Stimulated activated CD8-positive, alpha-beta memory T cell treated with anti-CD3 and anti-CD28 coated beads, Interleukin-2, amount 100 ng/mL, for 1 hour (primary cell): ENCODE data around the gene RANBP9.

Source experiments
- DNase-seq, 2 donors: peaks; one replicate each; pipeline ENCODE4 v3.0.0-alpha.2; 2020; ENCODE audit warnings: low read depth in 2 of 2

Gene RANBP9

DNA sequence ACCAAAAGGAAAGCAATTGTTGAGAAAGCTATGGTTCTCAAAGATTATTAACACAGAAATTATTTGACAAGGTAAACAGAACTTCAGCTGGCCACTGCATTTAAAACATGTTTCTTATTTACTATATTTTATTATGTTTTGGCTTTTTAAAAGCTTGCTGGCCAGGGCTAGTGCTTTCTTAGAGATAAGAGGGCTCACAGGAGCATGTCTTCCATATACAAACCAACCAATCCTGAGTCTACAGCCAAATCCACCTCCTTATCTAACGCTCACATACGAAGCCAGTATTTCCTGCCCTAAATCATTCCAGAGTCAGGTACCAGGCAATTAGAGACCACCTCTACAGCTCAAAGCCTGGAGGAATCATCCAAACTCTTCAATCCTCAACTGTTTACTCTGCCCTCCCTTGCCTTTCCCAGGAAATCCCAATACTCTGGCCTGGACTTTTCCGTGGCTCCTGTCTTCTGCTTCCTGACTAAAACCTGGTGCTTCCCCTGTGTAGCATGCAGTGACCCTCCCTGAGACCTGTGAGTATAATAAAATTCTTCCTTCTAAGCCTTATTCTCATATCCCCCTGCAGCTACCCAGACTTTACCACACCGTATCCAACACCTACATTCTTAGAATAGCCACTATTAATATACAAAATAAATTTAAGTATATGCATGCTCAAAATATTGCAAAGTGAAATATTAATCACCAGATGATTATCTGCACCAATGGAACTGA lies 33.2 kb downstream of the RANBP9 start:
- no peak for DNase-seq

DNA sequence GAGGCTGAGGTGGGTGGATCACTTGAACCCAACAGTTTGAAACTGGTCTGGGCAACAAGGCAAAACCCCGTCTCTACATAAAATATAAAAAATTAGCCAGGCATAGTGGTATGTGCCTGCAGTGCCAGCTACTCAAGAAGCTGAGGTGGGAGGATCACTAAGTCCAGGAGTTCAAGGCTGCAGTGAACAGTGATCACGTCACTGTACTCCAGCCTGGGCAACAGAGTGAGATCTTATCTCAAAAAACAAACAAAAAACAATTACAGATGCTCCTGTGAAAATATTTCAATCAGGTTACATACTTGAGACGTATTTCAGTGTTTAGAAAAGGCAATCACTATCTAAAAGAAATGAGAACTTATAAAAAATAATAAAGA lies 33.8 kb downstream of the RANBP9 start:
- DNase-seq = no peak

DNA sequence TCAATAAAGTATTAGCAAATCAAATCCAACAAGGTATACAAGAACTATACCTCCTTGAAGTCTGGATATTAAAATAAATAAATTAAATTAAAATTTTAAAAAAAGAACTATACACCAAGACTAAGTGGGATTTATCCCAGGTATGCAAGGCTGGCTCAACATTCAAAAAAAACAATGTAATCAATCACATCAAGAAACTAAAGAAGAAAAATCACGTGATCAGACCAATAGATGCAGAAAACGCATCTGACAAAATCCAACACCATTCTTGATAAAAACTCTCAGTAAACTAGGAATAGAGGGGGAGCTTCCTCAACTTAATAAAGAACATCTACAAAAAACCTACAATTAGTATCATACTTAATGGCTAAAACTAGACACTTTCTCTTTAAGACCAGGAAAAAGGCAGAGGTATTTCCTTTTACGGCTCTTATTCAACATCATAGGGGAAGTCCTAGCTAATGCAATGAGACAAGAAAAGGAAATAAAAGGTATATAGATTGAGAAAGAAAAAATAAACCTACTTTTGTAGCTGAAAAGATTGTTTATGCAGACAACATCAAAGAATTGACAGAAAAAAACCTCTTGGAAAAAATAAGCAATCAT lies 35.0 kb downstream of the RANBP9 start:
- no peak for DNase-seq

DNA sequence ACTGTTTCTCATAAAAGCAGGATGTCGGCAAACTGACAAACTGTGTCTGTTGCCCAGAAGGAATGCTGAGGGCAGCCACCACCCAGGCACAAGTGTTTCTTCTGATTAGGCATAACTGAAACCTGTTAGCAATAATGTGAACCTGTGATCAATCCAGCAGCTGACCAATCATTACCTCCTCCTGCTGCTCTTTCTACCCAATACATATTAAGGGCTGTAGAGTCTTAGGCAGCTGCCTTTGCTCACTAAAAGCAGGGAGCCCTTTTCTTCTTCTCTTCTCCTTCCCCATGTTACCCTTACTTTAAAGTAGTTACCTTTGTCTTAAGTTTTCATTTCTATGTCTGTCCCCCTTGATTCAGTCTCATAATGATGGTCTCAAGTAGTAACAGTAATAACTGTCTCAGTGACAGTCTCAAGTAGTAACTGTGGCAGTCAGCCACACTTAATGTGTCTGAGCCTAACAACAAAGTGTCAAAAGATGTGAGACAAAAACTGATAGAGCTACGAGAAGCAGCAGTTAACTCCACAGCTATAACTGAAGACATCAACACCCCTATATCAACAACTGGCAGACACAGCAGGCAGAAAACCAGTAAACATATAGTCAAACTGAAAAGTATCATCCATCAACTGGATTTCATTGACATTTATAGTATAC lies 37.0 kb downstream of the RANBP9 start:
- DNase-seq = no peak

DNA sequence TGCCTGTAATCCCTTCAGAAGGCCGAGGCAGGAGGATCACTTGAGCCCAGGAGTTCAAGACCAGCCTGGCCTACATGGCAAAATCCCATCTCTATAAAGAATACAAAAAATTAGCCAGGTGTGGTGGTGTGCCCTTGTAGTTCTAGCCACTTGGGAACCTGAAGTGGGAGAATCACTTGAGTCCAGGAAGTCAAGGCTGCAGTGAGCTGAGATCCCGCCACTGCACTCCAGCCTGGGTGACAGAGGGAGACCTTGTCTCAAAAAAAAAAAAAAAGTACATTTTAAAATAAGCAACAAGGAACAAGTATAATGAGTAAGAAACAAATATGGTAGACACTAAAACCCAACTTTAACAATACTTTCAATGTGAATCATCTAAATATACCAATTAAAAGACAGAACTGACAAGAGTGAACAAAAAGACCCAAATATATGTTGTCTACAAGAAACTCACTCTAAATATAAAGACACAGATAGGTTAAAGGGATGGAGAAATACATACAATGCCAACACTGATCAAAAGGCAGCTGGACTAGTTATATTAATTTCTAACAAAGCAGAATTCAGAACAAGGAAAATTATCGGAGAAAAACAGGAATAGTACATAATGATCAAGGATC lies 37.7 kb downstream of the RANBP9 start:
- no peak for DNase-seq

DNA sequence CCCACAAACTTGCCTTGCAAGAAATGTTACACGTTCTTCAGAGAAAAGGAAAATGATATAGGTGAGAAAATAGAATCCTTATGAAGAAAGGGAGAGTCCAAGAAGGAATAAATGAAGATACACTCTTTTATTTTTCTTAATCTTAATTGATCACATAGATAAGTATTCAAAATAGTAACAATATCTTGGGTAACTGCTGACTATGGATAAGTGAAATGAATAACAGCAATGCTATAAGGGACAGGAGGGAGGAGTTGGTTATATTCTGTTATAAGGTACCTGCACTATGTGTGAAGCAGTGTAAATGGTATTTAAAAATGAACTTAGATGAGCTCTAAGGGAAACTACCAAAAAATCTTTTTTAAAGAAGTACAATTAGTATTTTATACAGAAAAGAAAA lies 38.3 kb downstream of the RANBP9 start:
- no peak for DNase-seq

DNA sequence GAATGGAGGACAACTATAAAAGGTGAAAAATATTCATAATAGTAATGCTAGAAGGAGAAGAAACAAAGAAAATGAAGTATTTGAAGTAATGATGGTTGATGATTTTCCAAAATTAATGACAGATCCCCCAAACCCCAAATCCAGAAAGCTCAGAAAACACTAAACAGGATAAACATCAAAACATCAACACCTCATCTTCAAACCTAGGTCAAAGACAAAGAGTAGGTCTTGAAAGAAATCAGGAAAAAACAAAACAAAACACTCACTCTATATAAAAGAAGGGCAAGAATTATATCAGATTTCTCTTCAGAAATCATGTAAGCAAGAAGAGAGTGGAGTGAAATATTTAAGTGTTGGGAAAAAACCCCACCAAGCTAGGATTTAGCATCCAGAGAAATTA lies 38.7 kb downstream of the RANBP9 start:
- DNase-seq = no peak

DNA sequence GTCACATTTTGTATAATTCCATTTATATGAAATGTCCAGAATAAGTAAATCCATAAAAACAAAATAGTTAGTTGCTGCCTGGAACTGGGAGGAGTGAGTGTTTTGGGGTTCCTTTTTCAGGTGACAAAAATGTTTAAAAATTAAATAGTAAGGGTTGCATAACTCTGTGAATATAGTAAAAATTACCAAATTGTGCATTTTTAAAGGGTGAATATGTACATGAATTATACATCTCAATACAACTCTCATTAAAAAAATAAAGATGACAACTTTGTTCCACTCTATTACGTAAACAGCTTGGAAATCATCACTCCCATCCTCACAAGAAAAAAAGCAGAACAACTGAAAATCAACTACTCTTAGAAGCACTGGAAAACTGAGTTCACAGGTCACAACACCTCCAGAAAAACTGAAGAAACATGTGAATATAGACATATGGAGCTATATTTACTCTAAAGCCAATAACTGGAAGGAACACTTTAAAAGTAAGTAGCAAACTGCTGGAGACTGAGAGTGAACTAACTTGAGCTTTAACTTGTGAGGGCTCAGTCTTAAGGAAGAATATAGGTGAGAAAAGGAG lies 40.0 kb downstream of the RANBP9 start:
- no peak for DNase-seq

DNA sequence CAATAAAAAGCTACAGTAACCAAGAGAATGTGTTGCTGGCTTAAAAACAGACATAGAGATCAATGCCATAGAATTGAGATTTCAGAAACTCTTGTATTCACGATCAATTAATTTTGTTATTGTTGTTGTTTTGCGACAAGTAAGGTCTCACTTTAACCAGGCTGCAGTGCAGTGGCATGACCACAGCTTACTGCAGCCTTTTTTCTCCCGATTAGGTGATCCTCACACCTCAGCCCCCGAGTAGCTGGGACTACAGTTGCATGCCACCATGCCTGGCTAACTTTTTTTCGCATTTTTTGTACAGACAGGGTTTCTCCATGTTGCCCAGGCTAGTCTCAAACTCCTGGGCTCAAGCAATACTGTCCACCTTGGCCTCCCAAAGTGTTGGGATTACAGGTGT lies 42.2 kb downstream of the RANBP9 start:
- DNase-seq = no peak

DNA sequence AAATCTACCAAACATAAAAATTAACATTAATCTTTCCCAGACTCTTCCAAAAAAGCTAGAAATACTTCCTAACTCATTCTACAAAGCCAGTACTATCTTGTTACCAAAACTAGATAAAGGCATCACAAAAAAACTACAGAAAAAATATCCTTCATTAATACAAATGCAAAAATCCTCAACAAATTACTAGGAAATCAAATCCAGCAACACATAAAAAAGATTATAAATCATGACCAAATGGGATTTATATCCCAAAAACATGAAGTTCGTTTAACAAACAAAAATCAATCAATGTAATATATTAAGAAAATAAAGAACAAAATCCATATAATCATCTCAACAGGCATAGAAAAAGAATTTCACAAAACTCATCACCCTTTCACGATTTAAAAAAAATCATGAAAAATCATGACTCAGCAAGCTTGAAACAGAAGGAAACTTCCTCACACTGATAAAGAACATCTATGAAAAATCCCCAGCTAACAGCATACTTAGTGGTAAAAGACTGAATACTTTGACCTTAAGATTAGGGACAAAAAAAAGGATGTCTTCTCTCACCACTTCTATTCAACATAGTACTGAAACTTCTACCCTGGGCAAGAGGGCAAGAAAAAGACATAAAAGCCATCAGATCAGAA lies 43.2 kb downstream of the RANBP9 start:
- no peak for DNase-seq

DNA sequence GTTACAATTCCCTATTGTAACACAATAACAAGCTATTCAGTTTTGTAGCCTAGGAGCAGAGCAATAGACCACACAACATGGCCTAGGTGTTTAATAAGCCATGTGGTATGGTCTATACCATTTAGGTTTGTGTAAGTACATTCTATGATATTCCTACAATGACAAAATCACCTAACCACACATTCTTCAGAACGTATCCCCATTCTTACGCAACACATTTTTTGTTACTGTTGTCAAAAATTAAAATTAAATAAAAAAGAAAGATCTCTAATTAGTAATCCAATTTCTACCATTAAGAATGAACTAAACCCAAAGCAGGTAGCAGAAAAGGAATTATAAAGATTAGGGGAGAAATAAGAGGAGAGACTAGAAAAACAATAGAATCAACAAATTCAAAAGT lies 44.0 kb downstream of the RANBP9 start:
- DNase-seq = no peak

DNA sequence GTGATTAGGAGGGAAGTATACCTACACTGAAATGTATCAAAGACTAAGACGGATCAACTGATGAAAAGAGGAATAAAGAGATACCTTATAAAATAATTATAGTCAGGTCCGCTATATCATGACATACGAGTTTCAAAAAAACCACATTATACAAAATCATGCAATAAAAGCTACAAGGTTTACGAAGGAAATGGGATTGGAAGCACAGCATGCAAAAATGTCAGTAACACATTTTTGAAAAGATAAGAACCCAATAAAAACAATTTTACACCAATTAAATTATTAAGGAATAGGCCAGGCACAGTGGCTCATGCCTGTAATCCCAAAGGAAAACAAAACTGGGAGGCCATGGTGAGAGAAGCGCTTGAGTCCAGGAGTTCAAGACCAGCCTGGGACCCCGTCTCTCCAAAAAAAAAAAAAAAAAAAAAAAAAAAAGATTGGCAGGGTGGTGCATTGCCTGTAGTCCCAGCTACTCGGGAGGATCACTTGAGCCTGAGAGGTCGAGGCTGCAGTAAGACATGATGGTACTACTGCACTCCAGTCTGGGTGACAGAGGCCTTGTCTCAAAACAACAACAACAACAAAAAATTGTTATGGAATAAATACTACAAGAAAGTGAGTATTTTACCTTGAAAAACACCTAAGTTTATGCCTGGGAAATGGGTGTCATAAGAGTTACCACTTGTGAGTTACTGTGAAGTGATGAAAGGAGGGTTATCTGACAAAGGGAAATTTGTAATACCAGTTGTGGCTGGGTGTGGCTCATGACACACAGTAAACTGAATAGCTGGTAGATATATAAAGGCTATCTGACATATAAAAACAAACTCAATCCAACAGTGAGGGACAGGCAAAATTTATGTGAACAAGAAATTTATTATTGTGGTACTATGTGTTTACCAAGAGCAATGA lies 45.2 kb downstream of the RANBP9 start:
- no peak for DNase-seq

DNA sequence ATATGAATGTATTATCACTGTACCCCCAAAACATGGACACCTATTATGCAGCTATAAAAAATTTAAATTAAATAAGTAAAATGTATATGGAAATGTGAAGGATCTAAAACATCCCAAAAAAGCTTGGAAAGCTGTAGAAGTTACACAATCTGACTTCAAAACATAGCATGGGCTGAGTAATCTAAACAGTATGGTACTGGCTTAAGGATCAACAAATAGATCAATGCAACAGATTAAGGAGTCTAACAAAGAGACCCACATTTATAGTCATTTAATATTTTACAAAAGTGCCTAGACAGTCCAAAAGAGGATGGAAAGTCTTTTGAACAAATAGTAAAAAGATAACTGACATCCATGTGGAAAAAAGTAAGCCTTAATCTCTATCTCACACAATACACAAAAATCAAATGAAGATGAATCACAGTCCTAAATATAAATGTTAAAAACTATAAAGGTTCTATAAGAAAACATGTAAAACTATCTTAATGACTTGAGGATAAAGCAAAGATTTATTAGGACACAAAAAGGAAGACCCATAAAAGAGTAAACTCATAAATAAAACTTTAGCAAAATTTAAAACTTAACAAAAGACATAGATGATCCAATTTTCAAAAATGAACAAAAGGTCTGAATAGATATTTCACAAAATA lies 46.8 kb downstream of the RANBP9 start:
- no peak for DNase-seq

DNA sequence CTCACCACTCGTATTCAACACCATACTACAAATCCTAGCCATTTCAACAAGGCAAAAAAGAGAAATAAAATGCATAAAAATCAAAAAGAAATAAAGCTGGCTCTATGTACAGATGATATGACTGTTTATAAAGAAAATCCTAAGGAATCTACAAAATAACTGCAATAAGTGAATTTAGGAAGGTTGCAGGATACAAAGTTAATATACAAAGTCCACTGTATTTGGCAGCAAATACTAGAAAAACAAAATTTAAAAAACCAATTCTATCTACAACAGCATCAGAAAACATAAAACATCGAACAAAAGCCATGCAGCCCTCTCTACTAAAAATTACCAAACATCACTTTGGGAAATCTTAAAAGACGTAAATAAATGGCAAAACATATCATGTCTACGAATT lies 47.6 kb downstream of the RANBP9 start:
- DNase-seq = no peak

DNA sequence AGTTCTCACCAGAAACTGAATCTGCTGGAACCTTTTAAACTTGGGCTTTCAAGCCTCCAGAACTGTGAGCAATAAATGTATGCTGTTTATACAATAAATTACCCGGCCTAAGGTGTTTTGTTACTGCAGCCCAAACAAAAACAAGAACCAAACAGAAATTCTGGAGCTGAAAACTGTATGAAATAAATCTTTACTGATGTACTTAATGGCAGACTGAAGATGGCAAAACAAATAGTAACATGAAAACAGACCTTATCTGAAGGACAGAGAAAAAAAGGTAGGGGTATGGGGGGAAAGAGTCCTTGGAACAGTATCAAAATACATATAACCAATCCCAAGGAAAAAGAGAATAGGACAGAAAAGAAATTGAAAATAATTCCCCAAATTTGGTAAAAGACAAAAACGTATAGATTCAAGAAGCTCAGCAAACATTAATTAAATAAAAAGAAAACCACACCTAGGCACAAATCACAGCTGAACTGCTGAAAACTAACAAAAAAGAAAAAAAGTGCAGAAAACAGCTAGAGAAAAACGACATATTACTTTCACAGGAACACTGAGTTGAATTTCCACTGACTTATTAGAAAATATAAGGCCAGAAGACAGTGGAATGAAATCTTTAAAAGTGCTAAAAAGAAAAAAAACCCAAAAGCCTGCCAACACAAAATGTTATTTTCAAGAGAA lies 48.8 kb downstream of the RANBP9 start:
- DNase-seq = no peak

DNA sequence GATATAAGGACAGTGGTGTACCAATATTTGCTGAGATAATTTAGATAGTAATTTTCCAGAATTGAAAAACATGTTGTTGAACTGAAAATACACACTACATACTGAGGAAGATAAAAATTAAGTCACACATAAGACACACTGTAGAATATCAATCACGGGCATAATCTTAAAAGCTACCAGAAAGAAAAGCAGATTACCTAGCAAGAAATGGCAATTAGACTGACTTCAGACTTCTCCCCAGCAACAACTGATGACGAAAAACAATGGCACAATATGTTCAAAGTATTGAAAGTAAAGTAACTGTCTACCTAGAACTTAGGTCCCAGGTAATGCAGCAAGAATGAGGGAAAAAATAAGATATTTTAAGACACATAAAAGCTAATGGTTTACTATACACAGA lies 50.0 kb downstream of the RANBP9 start:
- no peak for DNase-seq

DNA sequence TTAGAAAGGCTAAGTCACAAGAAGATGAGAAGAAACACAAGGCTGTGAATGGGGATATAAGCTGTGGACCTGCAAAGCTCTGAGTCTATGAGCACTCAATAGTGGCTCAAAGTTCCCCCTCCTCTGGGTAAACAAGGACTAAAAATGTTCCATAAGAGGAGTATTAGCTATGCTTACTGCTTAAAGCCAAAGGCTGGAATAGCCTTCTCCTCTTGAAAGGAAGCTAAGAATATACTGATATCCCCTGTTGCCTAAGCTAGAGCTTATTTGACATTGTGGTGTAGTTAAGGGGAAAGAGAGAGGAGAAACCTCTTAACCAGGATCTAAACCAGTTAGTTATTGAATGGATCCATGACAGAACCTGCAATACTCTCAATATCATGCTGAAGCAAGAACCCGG lies 50.7 kb downstream of the RANBP9 start:
- DNase-seq = no peak

DNA sequence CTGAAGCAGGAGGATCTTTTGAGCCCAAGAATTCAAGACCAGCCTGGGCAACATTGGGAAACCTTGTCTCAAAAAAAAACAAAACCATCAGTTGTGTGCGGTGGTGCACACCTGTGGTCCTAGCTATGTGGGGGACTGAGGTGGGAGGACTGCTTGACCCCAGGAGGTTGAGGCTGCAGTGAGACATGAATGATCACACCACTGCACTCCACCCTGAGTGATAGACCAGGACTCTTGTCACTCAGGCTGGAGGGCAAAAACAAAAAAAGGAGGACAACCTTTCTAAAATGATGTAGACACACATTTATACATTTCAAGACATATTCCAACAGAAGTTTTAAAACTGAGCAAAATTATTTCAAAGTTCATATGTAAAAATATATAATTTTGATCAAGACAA lies 51.4 kb downstream of the RANBP9 start:
- DNase-seq = no peak

DNA sequence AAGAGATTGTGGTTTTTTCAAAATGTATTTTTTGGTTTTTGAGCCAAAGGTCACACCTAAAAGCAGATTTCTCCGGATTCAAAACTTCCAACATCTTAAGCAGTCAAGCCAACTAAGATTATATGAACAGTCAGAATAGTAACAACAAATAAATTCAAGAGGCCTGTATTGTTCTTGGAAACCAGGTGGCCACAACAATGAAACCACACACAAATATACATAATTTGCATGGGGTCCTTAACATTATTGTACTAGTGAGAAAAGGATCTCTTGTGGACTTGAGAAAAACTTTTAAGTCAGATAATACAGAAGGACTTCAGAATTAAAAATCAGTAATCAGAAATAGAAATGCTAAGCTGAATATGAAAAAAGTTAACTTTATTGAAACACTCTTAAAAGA lies 55.9 kb downstream of the RANBP9 start:
- no peak for DNase-seq

DNA sequence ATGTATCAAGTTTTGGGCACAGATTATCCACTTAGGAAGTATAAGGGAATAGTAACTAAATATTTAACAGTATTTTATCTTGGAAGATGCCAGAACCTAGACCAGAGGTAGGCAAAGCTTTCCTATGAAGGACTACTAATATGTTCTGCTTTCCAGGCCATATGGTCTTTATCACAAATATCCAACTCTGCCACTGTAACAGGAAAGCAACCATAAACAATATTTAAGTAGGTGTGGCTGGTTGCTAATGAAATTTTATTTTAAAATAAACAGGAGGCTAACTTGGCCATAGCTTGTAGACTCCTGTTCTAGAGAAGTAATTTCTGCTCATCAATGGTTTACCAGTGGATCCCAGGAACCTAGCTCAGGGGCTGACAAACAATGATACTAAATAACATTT lies 57.1 kb downstream of the RANBP9 start:
- no peak for DNase-seq
